ENCODE measurements around the gene EEF1A1. TPM values are rescaled to one million over a fixed set of nuclear protein-coding genes. Genes with fewer than 3 reads are reported as not detected.

The EEF1A1 gene
- polyA plus RNA-seq, 1 experiment: 20,981 TPM

GRCh38 chr6:73481969-73482368 lies 38.9 kb downstream of the EEF1A1 start:
- Histone ChIP-seq H3K27me3 (ENCODE audit: control insufficient read depth, insufficient read depth, low read length) (no peaks in the 10 kb centered on the region), H3K4me3 (ENCODE audit: low read depth, low read length) (no peak overlapping the region), H3K36me3 (ENCODE audit: control insufficient read depth, insufficient read depth, low read length) (peaks cover 9% of the 10 kb centered on the region)
- ChIA-PET POLR2A (no interaction called here), CTCF (no interaction called here)
- TF ChIP-seq, protein P1, sequence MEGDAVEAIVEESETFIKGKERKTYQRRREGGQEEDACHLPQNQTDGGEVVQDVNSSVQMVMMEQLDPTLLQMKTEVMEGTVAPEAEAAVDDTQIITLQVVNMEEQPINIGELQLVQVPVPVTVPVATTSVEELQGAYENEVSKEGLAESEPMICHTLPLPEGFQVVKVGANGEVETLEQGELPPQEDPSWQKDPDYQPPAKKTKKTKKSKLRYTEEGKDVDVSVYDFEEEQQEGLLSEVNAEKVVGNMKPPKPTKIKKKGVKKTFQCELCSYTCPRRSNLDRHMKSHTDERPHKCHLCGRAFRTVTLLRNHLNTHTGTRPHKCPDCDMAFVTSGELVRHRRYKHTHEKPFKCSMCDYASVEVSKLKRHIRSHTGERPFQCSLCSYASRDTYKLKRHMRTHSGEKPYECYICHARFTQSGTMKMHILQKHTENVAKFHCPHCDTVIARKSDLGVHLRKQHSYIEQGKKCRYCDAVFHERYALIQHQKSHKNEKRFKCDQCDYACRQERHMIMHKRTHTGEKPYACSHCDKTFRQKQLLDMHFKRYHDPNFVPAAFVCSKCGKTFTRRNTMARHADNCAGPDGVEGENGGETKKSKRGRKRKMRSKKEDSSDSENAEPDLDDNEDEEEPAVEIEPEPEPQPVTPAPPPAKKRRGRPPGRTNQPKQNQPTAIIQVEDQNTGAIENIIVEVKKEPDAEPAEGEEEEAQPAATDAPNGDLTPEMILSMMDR (IDR thresholded peaks at IDR 0.05; ENCODE audit: insufficient read depth, low read depth, low read length): no peak
- no peak for DNase-seq (ENCODE audit: low read depth)

DNA sequence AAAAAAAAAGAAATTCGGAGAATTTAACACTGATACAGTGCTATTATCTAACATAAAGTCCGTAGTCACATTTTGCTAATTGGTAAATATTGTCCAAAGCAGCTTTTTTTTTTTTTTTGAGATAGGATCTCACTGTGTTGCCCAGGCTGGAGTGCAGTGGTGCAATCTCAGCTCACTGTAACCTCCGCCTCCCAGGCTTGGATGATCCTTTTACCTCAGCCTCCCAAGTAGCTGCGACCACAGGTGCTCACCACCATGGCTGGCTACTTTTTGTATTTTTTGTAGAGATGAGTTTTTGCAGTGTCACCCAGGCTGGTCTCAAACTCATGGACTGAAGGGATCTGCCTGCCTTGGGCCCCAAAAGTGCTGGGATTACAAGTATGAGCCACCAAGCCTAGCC lies 43.4 kb downstream of the EEF1A1 start:
- CTCF ChIA-PET: interaction anchor here (2.5 kb wide), 1 partner anchor 16 kb away, joined by 10 read pairs; the partner anchor contains the start of gene MTO1

GRCh38 chr6:73476723-73477122 lies 44.1 kb downstream of the EEF1A1 start:
- CTCF ChIA-PET: interaction anchor here (0.6 to 2.5 kb wide), 2 partner anchors 15 to 1754 kb away, joined by 3 to 10 read pairs; partner anchors contain the start of gene MTO1

More for the DNA sequence above, 43.4 kb downstream of the EEF1A1 start:
- TF ChIP-seq, protein P1 (IDR thresholded peaks at IDR 0.05; ENCODE audit: insufficient read depth, low read depth, low read length): no peak
- POLR2A ChIA-PET: no interaction called here
- DNase-seq (ENCODE audit: low read depth): no peak
- Histone ChIP-seq H3K4me3 (ENCODE audit: low read depth, low read length) (no peak overlapping the region), H3K27me3 (ENCODE audit: control insufficient read depth, insufficient read depth, low read length) (no peaks in the 10 kb centered on the region), H3K36me3 (ENCODE audit: control insufficient read depth, insufficient read depth, low read length) (peaks cover 20% of the 10 kb centered on the region)

GRCh38 chr6:73471686-73472290 lies 49.0 kb downstream of the EEF1A1 start:
- Histone ChIP-seq H3K27me3 (ENCODE audit: control insufficient read depth, insufficient read depth, low read length) (no peaks in the 10 kb centered on the region), H3K36me3 (ENCODE audit: control insufficient read depth, insufficient read depth, low read length) (peaks cover 16% of the 10 kb centered on the region), H3K4me3 (ENCODE audit: low read depth, low read length) (no peak overlapping the region)
- CTCF ChIA-PET: interaction anchor here (1.5 kb wide), 1 partner anchor 181 kb away, joined by 4 read pairs; the partner anchor contains the start of gene SLC17A5
- DNase-seq (ENCODE audit: low read depth): no peak
- POLR2A ChIA-PET: no interaction called here
- TF ChIP-seq, protein P1 (IDR thresholded peaks at IDR 0.05; ENCODE audit: insufficient read depth, low read depth, low read length): no peak

More at GRCh38 chr6:73476723-73477122, 44.1 kb downstream of the EEF1A1 start:
- no peak overlapping the region for H3K4me3 ChIP-seq (ENCODE audit: low read depth, low read length)
- peaks cover 17% of the 10 kb centered on the region for H3K36me3 ChIP-seq (ENCODE audit: control insufficient read depth, insufficient read depth, low read length)
- TF ChIP-seq, protein P1 (IDR thresholded peaks at IDR 0.05; ENCODE audit: insufficient read depth, low read depth, low read length): no peak
- POLR2A ChIA-PET: no interaction called here
- no peaks in the 10 kb centered on the region for H3K27me3 ChIP-seq (ENCODE audit: control insufficient read depth, insufficient read depth, low read length)
- DNase-seq (ENCODE audit: low read depth): no peak

Small RNA genes lying within 50 kb of the gene (small RNA-seq; reads per million reads assigned to genes)
- gene AL603910.2 (ENCODE audit: insufficient read length, low read depth, low replicate concordance) (not detected), gene RN7SL827P (ENCODE audit: insufficient read length, low read depth, low replicate concordance) (not detected)

Other genes with a start within 250 kb of the EEF1A1 start
- gene DPPA5, start 166.8 kb downstream of the EEF1A1 start, polyA plus RNA-seq (2011; rRNA removed): not detected in 2 replicates
- not detected in 2 replicates for gene KHDC3L, start 158.4 kb downstream of the EEF1A1 start, polyA plus RNA-seq (2011; rRNA removed)
- not detected in 2 replicates for gene OOEP, start 151.1 kb downstream of the EEF1A1 start, polyA plus RNA-seq (2011; rRNA removed)
- gene DDX43, start 126.2 kb downstream of the EEF1A1 start, polyA plus RNA-seq (2011; rRNA removed): 0.13 and 0.34 TPM in 2 replicates
- 1.5 and 2.5 TPM in 2 replicates for gene CGAS, start 68.7 kb downstream of the EEF1A1 start, polyA plus RNA-seq (2011; rRNA removed)
- gene MTO1, start 59.3 kb downstream of the EEF1A1 start, polyA plus RNA-seq (2011; rRNA removed): 17.7 and 22.3 TPM in 2 replicates
- gene SLC17A5, start 133.0 kb upstream of the EEF1A1 start, polyA plus RNA-seq (2011; rRNA removed): 13.2 and 21.2 TPM in 2 replicates
- 14.7 and 29.4 TPM in 2 replicates for gene CD109, start 175.2 kb upstream of the EEF1A1 start, polyA plus RNA-seq (2011; rRNA removed)